Neuron (in vitro differentiated cells): ENCODE data around the gene SLC35F4.
"Not testable (repeated sequence)": the region's sequence is repeated elsewhere in the genome, so short reads cannot be mapped to it uniquely, and the experiment has no call there.

Experiments used
- H2AFZ ChIP-seq: one replicate; pipeline ENCODE4 v1.6.1; 2013; ENCODE audit warnings: low read depth, mild to moderate bottlenecking, inconsistent platforms, low read length, moderate library complexity
- H3K27me3 ChIP-seq: one replicate; pipeline ENCODE4 v1.6.1; 2013; ENCODE audit warnings: low read length; ENCODE audit not compliant: insufficient read depth
- H3K36me3 ChIP-seq: one replicate; pipeline ENCODE4 v1.6.1; 2013; ENCODE audit warnings: low read length; ENCODE audit not compliant: insufficient read depth
- H3K4me1 ChIP-seq: one replicate; pipeline ENCODE4 v1.6.1; 2013; ENCODE audit warnings: low read length; ENCODE audit not compliant: insufficient read depth
- H3K4me3 ChIP-seq: 2 replicates; pipeline ENCODE4 v1.5.1; 2013; ENCODE audit warnings: mild to moderate bottlenecking, low read length, moderate library complexity
- H3K9me3 ChIP-seq: one replicate; pipeline ENCODE4 v1.6.1; 2013; ENCODE audit warnings: low read length

Gene SLC35F4

DNA sequence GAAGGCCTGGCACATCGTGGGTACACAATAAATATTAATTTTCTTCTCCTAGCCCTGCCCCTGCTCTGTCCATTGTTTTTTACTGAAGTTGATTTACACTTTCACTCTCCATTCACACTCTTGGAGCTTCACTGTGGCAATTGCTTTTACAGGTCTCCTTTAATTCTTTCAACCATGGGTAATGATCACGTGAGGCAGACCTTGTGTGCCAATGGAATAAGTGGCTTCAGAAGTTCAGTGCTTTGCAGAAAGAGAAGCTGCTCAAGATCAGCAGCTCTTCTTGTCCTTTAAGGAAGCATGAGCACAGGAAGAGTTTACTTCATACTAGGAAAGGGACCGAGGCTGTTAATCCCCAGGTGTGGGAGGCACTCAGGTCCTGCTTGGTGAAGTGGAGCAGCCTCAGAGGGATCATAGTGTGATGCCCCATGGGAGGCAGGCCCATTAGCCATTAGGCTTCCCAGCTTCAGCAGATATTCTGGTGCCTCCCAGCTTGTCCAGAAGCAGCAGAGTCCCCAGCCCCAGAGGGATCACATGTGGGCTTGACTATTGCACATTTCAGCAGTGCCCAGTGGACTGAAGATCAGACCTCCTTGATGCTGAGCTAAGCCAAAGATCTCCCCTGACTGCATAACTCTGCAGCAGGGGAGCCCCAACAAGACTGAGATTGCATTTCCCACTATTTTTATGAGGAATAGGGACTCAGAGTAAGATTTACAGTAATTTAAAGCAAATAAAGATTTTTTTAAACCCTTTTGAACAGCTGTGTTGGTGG lies 5.0 kb upstream of the SLC35F4 start:
- H3K4me1 ChIP-seq = peaks cover 2% of the 10 kb centered on the region
- peaks cover 18% of the 10 kb centered on the region for H3K27me3 ChIP-seq
- no peaks in the 10 kb centered on the region for H3K9me3 ChIP-seq
- no peak overlapping the region for H3K4me3 ChIP-seq
- H2AFZ ChIP-seq = no peak overlapping the region
- H3K36me3 ChIP-seq = no peaks in the 10 kb centered on the region

DNA sequence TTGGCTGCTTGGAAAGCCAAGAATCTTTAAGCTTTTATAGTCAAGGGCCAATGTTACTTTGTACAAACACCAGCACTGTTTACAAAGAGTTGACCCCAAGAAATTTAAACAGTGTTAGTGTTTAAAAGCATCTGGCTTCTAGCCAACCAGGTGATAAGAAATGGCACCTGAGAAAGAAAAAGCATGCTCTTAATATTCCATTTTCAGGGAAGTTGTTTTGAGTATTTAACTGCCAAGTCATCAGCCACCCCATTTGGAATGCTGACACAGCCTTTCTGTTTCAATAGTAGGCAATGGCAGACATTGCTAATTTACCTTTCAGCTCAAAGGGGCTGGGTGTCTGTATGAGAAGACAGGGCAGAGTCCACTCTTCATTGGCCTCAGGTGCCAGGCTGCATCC lies 3.7 kb upstream of the SLC35F4 start:
- Histone ChIP-seq H2AFZ (no peak overlapping the region), H3K4me3 (no peak overlapping the region), H3K9me3 (no peaks in the 10 kb centered on the region), H3K4me1 (peaks cover 3% of the 10 kb centered on the region), H3K27me3 (peaks cover 26% of the 10 kb centered on the region), H3K36me3 (no peaks in the 10 kb centered on the region)

GRCh38 chr14:57866199-57866705 lies 360 bp upstream of the SLC35F4 start:
- H3K36me3 ChIP-seq = no peaks in the 10 kb centered on the region
- H3K4me3 ChIP-seq = no peak overlapping the region
- peaks cover 40% of the 10 kb centered on the region for H3K27me3 ChIP-seq
- H3K4me1 ChIP-seq = peaks cover 3% of the 10 kb centered on the region
- no peaks in the 10 kb centered on the region for H3K9me3 ChIP-seq
- no peak overlapping the region for H2AFZ ChIP-seq

- peak overlapping the region; percentile 29 for H3K4me3 ChIP-seq
- H2AFZ ChIP-seq = no peak overlapping the region
- H3K36me3 ChIP-seq = no peaks in the 10 kb centered on the region
- H3K9me3 ChIP-seq = no peaks in the 10 kb centered on the region
- peaks cover 3% of the 10 kb centered on the region for H3K4me1 ChIP-seq
- peaks cover 40% of the 10 kb centered on the region for H3K27me3 ChIP-seq
Measured at GRCh38 chr14:57865066-57865402, 858 bp downstream of the SLC35F4 start.

DNA sequence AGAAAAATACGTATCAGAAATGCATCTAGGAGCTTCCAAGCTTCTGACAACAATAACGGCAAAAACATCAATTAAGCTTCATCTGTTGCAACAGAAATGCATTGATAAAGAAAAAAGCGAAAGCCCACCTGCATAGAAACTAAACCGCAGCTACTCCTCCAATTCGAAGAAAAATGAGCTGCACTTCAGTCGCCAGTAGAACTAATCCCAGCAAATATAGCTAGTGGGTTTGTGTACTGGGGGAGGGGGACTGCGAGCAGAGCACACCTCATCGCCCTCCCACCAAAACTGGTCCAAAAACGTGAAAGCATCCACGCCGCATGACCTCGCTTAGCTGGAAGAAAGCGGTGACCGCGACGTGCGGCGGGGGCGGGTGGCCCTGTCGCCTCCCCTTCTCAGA lies 1.2 kb downstream of the SLC35F4 start:
- peaks cover 37% of the 10 kb centered on the region for H3K27me3 ChIP-seq
- H3K9me3 ChIP-seq = no peaks in the 10 kb centered on the region
- no peak overlapping the region for H3K4me3 ChIP-seq

DNA sequence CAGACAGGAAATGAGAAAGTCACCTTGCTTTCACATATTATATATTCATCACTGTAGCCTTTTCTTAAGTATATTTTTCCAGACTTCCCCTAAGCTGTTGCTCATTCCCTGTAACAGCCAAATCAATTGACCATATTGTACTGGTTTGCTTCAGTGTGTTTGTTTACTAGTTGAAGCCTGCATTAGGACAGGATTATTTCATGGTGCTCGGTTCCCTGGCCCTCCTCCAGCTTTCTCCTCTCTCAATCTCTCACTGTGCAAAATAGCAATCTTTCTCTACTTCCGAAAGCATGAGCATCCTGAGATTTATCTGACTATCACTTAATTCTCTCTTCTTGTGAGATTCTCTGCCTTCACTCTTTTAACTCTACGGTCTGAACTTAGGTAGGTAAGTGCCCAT lies 2.4 kb downstream of the SLC35F4 start:
- H3K36me3 ChIP-seq = no peaks in the 10 kb centered on the region
- H3K4me3 ChIP-seq = no peak overlapping the region
- no peak overlapping the region for H2AFZ ChIP-seq
- H3K4me1 ChIP-seq = peaks cover 3% of the 10 kb centered on the region
- H3K27me3 ChIP-seq = peaks cover 37% of the 10 kb centered on the region
- no peaks in the 10 kb centered on the region for H3K9me3 ChIP-seq

More for the DNA sequence above, 1.2 kb downstream of the SLC35F4 start:
- Histone ChIP-seq H3K36me3 (no peaks in the 10 kb centered on the region), H2AFZ (no peak overlapping the region), H3K4me1 (peaks cover 3% of the 10 kb centered on the region)

DNA sequence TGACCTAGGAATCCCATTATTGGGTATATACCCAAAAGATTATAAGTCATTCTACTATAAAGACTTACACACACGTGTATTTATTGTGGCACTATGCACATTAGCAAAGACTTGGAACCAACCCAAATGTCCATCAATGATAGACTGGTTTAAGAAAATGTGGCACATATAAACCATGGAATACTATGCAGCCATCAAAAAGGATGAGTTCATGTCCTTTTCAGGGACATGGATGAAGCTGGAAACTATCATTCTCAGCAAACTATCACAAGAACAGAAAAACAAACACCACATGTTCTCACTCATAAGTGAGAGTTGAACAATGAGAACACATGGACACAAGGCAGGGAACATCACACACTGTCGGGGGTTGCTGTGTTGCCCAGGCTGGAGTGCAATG lies 10.2 kb downstream of the SLC35F4 start:
- not testable (repeated sequence) for H3K4me1 ChIP-seq, H3K4me3 ChIP-seq, H2AFZ ChIP-seq, H3K9me3 ChIP-seq, H3K27me3 ChIP-seq, H3K36me3 ChIP-seq

GRCh38 chr14:57854571-57854970 lies 11.3 kb downstream of the SLC35F4 start:
- no peaks in the 10 kb centered on the region for H3K36me3 ChIP-seq
- no peaks in the 10 kb centered on the region for H3K9me3 ChIP-seq
- no peaks in the 10 kb centered on the region for H3K4me1 ChIP-seq
- H3K4me3 ChIP-seq = no peak overlapping the region
- H2AFZ ChIP-seq = no peak overlapping the region
- no peaks in the 10 kb centered on the region for H3K27me3 ChIP-seq

GRCh38 chr14:57851354-57851753 lies 14.5 kb downstream of the SLC35F4 start:
- no peaks in the 10 kb centered on the region for H3K9me3 ChIP-seq
- H3K27me3 ChIP-seq = no peaks in the 10 kb centered on the region
- H3K4me3 ChIP-seq = no peak overlapping the region
- H3K4me1 ChIP-seq = no peaks in the 10 kb centered on the region
- no peaks in the 10 kb centered on the region for H3K36me3 ChIP-seq
- H2AFZ ChIP-seq = no peak overlapping the region

GRCh38 chr14:57848786-57849185 lies 17.1 kb downstream of the SLC35F4 start:
- peaks cover 2% of the 10 kb centered on the region for H3K27me3 ChIP-seq
- H2AFZ ChIP-seq = no peak overlapping the region
- H3K9me3 ChIP-seq = no peaks in the 10 kb centered on the region
- H3K36me3 ChIP-seq = no peaks in the 10 kb centered on the region
- H3K4me1 ChIP-seq = no peaks in the 10 kb centered on the region
- H3K4me3 ChIP-seq = no peak overlapping the region

- no peak overlapping the region for H3K4me3 ChIP-seq
- no peak overlapping the region for H2AFZ ChIP-seq
- no peaks in the 10 kb centered on the region for H3K4me1 ChIP-seq
- no peaks in the 10 kb centered on the region for H3K36me3 ChIP-seq
- H3K27me3 ChIP-seq = peaks cover 2% of the 10 kb centered on the region
- no peaks in the 10 kb centered on the region for H3K9me3 ChIP-seq
Measured at GRCh38 chr14:57848353-57848752, 17.5 kb downstream of the SLC35F4 start.

DNA sequence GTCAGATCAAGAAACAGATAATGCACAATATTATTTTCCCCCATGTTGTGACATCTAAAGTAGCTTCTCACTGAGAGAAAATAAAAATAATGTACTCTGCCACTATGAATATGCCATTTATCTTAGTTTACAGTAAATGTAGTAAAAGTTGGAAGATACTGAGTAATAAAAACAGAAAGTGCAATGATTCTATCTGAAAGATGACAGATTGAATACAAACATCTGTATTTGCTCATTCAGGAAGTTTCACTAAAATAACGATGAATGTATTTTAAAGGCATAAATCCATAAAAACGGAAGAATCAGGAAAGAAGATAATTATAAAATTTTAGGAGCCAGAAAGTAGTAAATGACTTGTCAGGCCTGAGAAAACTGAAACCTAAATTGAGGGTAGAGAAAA lies 18.2 kb downstream of the SLC35F4 start:
- Histone ChIP-seq H3K9me3 (no peaks in the 10 kb centered on the region), H2AFZ (no peak overlapping the region), H3K36me3 (no peaks in the 10 kb centered on the region), H3K27me3 (peaks cover 2% of the 10 kb centered on the region), H3K4me1 (no peaks in the 10 kb centered on the region), H3K4me3 (no peak overlapping the region)

DNA sequence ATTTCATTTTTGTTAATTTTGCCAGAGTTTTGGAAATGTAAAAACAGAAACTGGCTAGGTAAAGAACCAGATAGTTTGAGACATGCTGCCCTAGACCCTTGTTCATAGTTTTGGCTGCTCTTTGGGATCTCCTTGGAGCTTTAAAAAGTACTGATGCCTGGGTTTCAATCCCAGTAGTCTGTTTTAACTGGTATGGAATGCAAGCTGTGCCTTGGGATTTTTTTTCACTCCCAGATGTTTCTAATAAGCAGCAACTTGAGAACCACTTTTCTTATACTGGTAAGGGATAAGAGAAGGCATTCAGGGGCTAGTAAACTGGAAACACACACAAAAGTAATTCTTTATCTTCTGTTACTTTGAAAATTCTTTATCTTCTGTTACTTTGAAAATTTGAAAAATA lies 18.8 kb downstream of the SLC35F4 start:
- H3K27me3 ChIP-seq = peaks cover 2% of the 10 kb centered on the region
- H3K9me3 ChIP-seq = no peaks in the 10 kb centered on the region
- no peak overlapping the region for H3K4me3 ChIP-seq
- H3K4me1 ChIP-seq = no peaks in the 10 kb centered on the region
- H2AFZ ChIP-seq = no peak overlapping the region
- no peaks in the 10 kb centered on the region for H3K36me3 ChIP-seq

DNA sequence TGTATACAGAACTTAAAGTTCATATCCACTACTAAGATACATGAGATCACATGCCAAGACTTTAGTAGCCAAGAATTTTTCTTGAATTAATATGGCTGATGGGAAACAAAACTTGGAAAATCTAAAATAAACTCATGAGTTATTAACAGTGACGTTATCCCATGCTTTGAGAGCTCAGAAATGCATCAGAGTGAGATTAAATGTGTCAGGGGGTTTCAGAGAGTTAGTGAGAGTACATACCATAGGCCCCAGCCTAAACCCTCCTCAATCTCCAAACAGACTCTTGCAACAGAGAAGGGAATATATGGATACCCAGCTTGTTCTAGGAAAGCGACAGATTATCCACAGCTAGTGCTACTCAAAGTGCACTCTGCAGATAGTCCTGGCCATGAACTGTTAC lies 19.3 kb downstream of the SLC35F4 start:
- Histone ChIP-seq H2AFZ (no peak overlapping the region), H3K27me3 (peaks cover 2% of the 10 kb centered on the region), H3K4me1 (no peaks in the 10 kb centered on the region), H3K9me3 (no peaks in the 10 kb centered on the region), H3K36me3 (no peaks in the 10 kb centered on the region), H3K4me3 (no peak overlapping the region)
